RWPE1 (cell line): ENCODE results near the gene FYN.

ENCODE experiments used
- CTCF ChIA-PET: fragments of 350-600 bp; sonication (Branson Sonifier 250); formaldehyde crosslinking; extraction: SDS; loops from one replicate; lab custom pipeline; 2021; lab: Yijun Ruan, JAX
- POLR2A ChIA-PET: fragments of 400-600 bp; formaldehyde crosslinking; extraction: SDS; loops from one replicate; lab custom pipeline; 2020; ENCODE audit warnings: antibody characterized with exemption; ENCODE audit not compliant: low non-redundant PET; lab: Yijun Ruan, JAX
- DNase-seq: peaks from one replicate; pipeline ENCODE4 v3.0.0; 2012; ENCODE audit warnings: low spot score
- H3K27ac ChIP-seq: fragments of 450-650 bp; 2 replicates; pipeline ENCODE4 v1.5.1; 2017
- TF ChIP-seq, protein P1 (sequence below): fragments of 450-650 bp; conservative IDR thresholded peaks from 2 replicates; pipeline ENCODE4 v1.5.1; 2017; ENCODE audit warnings: low read depth, mild to moderate bottlenecking

The FYN gene

GRCh38 chr6:111677249-111677990 is 195.8 kb downstream of the FYN start:
- DNase-seq = no peak
- H3K27ac ChIP-seq = no peak overlapping the region
- CTCF ChIA-PET = no interaction called here
- TF ChIP-seq, protein P1, sequence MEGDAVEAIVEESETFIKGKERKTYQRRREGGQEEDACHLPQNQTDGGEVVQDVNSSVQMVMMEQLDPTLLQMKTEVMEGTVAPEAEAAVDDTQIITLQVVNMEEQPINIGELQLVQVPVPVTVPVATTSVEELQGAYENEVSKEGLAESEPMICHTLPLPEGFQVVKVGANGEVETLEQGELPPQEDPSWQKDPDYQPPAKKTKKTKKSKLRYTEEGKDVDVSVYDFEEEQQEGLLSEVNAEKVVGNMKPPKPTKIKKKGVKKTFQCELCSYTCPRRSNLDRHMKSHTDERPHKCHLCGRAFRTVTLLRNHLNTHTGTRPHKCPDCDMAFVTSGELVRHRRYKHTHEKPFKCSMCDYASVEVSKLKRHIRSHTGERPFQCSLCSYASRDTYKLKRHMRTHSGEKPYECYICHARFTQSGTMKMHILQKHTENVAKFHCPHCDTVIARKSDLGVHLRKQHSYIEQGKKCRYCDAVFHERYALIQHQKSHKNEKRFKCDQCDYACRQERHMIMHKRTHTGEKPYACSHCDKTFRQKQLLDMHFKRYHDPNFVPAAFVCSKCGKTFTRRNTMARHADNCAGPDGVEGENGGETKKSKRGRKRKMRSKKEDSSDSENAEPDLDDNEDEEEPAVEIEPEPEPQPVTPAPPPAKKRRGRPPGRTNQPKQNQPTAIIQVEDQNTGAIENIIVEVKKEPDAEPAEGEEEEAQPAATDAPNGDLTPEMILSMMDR = no peak
- POLR2A ChIA-PET = no interaction called here

DNA sequence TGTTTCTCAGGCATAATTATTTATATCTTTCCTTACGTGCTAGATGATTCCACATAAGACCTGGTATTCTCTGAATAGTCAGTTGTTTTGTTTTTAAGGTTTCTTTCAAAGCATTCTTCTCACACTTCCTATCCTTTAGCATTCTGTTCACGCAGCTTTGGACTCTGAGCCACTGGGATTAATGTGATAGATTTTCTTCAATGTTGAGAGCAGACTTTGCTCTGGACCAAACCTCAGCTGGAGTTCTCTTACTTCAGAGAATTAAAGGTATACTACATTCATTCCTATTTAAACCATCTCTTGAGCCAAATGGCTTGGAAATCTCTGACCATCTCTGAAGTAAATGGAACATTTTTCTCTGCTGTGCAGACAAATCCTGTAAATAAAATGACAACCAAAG is 196.9 kb downstream of the FYN start:
- CTCF ChIA-PET = no interaction called here
- POLR2A ChIA-PET = no interaction called here
- TF ChIP-seq, protein P1 = no peak
- no peak for DNase-seq
- no peak overlapping the region for H3K27ac ChIP-seq

GRCh38 chr6:111674883-111675282 is 198.4 kb downstream of the FYN start:
- CTCF ChIA-PET = interaction anchor here (0.8 kb wide), 1 partner anchor 10 kb away, joined by 7 read pairs; no protein-coding TSS in a partner anchor

GRCh38 chr6:111674413-111674812 is 198.8 kb downstream of the FYN start:
- ChIA-PET CTCF (no interaction called here), POLR2A (no interaction called here)
- TF ChIP-seq, protein P1 = no peak
- no peak overlapping the region for H3K27ac ChIP-seq
- DNase-seq = no peak

More at GRCh38 chr6:111674883-111675282, 198.4 kb downstream of the FYN start:
- TF ChIP-seq, protein P1 = no peak
- no peak for DNase-seq
- H3K27ac ChIP-seq = no peak overlapping the region
- POLR2A ChIA-PET = no interaction called here

GRCh38 chr6:111673937-111674336 is 199.3 kb downstream of the FYN start:
- no peak overlapping the region for H3K27ac ChIP-seq
- TF ChIP-seq, protein P1 = no peak
- ChIA-PET CTCF (no interaction called here), POLR2A (no interaction called here)
- DNase-seq = no peak

DNA sequence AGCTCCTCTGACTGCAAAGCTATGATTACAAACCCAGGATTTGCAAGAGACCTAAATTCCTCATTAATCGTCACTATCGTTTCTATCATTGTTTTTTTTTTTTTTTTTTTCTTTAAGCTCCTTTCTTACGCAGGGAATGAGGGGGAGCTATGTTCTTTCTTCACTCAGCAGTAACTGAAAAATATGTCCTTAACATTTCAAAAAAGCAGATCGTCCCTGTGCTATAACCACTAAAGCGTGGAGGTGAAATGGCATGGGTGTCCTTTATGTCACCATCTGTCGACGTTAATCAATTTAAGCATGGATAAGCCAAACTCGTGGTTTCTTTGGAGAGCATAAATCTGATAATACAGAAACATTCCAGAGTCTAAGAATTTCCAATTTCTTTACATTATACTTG is 199.7 kb downstream of the FYN start:
- POLR2A ChIA-PET = no interaction called here
- no peak overlapping the region for H3K27ac ChIP-seq
- TF ChIP-seq, protein P1 = no peak
- CTCF ChIA-PET = no interaction called here
- DNase-seq = no peak
